Osteoblast (primary cell): ENCODE data around the gene RNF44. TPM values are rescaled to one million over a fixed set of nuclear protein-coding genes. Genes with fewer than 3 reads are reported as not detected.
A peak's percentile ranks its signal among the peaks of the same experiment; 100 is the strongest.

Experiments used
- DNase-seq: peaks from one replicate; pipeline ENCODE4 v3.0.0; 2011; ENCODE audit warnings: low spot score, mixed read lengths; ENCODE audit not compliant: insufficient read length; ENCODE audit errors: missing footprints
- H2AFZ ChIP-seq: 2 replicates; pipeline ENCODE4 v1.6.0; 2011; ENCODE audit warnings: mild to moderate bottlenecking, low read length
- H3K27ac ChIP-seq: 2 replicates; pipeline ENCODE4 v1.5.1; 2011; ENCODE audit warnings: mild to moderate bottlenecking, low read depth, low read length, moderate library complexity
- H3K27me3 ChIP-seq: 2 replicates; pipeline ENCODE4 v1.6.0; 2012; ENCODE audit warnings: mild to moderate bottlenecking, control low read depth, inconsistent platforms, low read length, moderate library complexity; ENCODE audit not compliant: insufficient read depth
- H3K36me3 ChIP-seq: 2 replicates; pipeline ENCODE4 v1.5.1; 2011; ENCODE audit warnings: mild to moderate bottlenecking, low read length, control low read depth, moderate library complexity; ENCODE audit not compliant: insufficient read depth
- H3K4me1 ChIP-seq: 2 replicates; pipeline ENCODE4 v1.5.1; 2011; ENCODE audit warnings: mild to moderate bottlenecking, low read length, control low read depth, moderate library complexity; ENCODE audit not compliant: insufficient read depth
- H3K4me2 ChIP-seq: 2 replicates; pipeline ENCODE4 v1.6.0; 2011; ENCODE audit warnings: mild to moderate bottlenecking, low read length; ENCODE audit not compliant: insufficient read depth
- H3K4me3 ChIP-seq: fragments of 200-600 bp; sonication (generic); 3 replicates; pipeline ENCODE4 v1.5.1; 2012; ENCODE audit warnings: mild to moderate bottlenecking, low read length, inconsistent platforms; ENCODE audit not compliant: insufficient read depth
- H3K79me2 ChIP-seq: 2 replicates; pipeline ENCODE4 v1.6.0; 2012; ENCODE audit warnings: mild to moderate bottlenecking, low read length, control low read depth, inconsistent platforms; ENCODE audit not compliant: insufficient read depth
- H3K9me3 ChIP-seq: 2 replicates; pipeline ENCODE4 v1.5.1; 2011; ENCODE audit warnings: low read depth, low read length, control low read depth
- H4K20me1 ChIP-seq: 2 replicates; pipeline ENCODE4 v1.6.0; 2012; ENCODE audit warnings: mild to moderate bottlenecking, low read length, control low read depth; ENCODE audit not compliant: insufficient read depth
- total RNA-seq: library from RNA; depleted of rRNA; stranded (reverse); fragments of >200 nt; gene quantifications from 2 replicates; pipeline ENCODE4 v1.2.3, GENCODE V29; 2012
- TF ChIP-seq, protein P1 (sequence below): IDR thresholded peaks from 2 replicates; pipeline ENCODE4 v1.5.1; 2011; ENCODE audit warnings: mild to moderate bottlenecking, low read depth, low read length, moderate library complexity; ENCODE audit errors: extremely low read depth

RNF44 gene
- total RNA-seq, 1 donor: 5.4 TPM

DNA sequence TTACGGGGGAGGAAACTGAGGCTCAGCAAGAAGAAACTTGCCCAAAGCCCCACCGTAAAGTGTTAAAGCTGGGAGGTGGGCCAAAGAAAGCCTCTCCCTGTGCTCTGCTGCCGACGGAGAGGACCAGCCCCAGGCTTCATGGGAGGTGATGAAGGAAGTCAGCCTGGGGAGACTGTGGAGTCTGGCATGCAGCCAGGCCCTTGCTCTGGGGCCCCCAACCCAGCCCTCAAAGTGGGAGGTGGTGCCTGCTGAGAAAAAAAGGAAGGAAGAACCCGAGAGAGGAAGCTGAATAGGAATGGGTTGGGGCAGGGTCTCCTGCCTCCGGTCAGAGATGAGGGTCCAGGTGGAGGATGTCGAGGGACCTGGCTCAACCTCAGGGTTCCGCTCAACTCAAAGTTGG is 3.8 kb downstream of the RNF44 start:
- no peak overlapping the region for H3K4me3 ChIP-seq
- no peak overlapping the region for H3K27ac ChIP-seq
- no peaks in the 10 kb centered on the region for H3K27me3 ChIP-seq
- H2AFZ ChIP-seq: no peak overlapping the region
- peaks cover 20% of the 10 kb centered on the region for H3K36me3 ChIP-seq
- peaks cover 42% of the 10 kb centered on the region for H4K20me1 ChIP-seq
- peaks cover 47% of the 10 kb centered on the region for H3K79me2 ChIP-seq
- peaks cover 19% of the 10 kb centered on the region for H3K4me1 ChIP-seq
- H3K4me2 ChIP-seq: no peak overlapping the region
- H3K9me3 ChIP-seq: no peaks in the 10 kb centered on the region
- TF ChIP-seq, protein P1, sequence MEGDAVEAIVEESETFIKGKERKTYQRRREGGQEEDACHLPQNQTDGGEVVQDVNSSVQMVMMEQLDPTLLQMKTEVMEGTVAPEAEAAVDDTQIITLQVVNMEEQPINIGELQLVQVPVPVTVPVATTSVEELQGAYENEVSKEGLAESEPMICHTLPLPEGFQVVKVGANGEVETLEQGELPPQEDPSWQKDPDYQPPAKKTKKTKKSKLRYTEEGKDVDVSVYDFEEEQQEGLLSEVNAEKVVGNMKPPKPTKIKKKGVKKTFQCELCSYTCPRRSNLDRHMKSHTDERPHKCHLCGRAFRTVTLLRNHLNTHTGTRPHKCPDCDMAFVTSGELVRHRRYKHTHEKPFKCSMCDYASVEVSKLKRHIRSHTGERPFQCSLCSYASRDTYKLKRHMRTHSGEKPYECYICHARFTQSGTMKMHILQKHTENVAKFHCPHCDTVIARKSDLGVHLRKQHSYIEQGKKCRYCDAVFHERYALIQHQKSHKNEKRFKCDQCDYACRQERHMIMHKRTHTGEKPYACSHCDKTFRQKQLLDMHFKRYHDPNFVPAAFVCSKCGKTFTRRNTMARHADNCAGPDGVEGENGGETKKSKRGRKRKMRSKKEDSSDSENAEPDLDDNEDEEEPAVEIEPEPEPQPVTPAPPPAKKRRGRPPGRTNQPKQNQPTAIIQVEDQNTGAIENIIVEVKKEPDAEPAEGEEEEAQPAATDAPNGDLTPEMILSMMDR: no peak
- peak; percentile 77 for DNase-seq

- no peak overlapping the region for H3K4me2 ChIP-seq
- peaks cover 26% of the 10 kb centered on the region for H3K36me3 ChIP-seq
- peak; percentile 81 for DNase-seq
- H3K4me1 ChIP-seq: peaks cover 15% of the 10 kb centered on the region
- H3K79me2 ChIP-seq: peaks cover 47% of the 10 kb centered on the region
- H4K20me1 ChIP-seq: peaks cover 42% of the 10 kb centered on the region
- no peak overlapping the region for H3K27ac ChIP-seq
- H3K4me3 ChIP-seq: no peak overlapping the region
- TF ChIP-seq, protein P1: no peak
- H3K9me3 ChIP-seq: no peaks in the 10 kb centered on the region
- H2AFZ ChIP-seq: no peak overlapping the region
- no peaks in the 10 kb centered on the region for H3K27me3 ChIP-seq
Observed at GRCh38 chr5:176532795-176533194, 4.4 kb downstream of the RNF44 start.

DNA sequence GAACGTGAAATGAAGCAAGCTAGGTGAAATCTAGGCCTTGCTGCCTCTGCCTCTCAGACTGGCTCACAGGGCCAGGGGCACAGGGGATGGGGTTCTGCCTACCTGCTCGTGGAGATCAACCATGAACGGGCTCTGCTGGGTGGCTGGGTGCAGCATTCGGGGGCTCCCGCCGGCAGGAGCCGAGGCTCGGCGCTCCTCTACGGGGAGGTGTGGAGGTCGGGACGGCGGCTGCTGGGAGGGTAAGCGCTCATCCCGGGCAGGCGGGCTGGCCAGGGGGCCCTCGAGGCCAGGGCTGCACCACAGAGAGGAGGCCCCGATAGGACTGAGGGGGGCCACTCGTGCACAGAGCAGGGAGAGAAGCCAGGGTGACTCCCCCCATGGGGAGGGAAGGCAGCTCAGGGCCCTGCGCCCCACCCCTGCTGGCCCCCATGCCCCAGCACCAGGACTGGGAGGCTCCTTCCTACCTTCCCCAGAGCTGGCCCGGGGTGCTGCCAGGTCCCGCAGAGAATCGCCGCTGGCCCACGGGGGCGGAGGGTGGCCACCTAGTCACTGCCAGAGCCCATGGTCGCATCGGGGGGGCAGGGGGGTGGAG is 5.2 kb downstream of the RNF44 start:
- H3K4me3 ChIP-seq: no peak overlapping the region
- H4K20me1 ChIP-seq: peaks cover 42% of the 10 kb centered on the region
- peaks cover 47% of the 10 kb centered on the region for H3K79me2 ChIP-seq
- H2AFZ ChIP-seq: no peak overlapping the region
- TF ChIP-seq, protein P1: no peak
- no peaks in the 10 kb centered on the region for H3K27me3 ChIP-seq
- DNase-seq: peak; percentile 70
- H3K36me3 ChIP-seq: peaks cover 28% of the 10 kb centered on the region
- H3K27ac ChIP-seq: no peak overlapping the region
- H3K9me3 ChIP-seq: no peaks in the 10 kb centered on the region
- no peak overlapping the region for H3K4me2 ChIP-seq
- peaks cover 15% of the 10 kb centered on the region for H3K4me1 ChIP-seq

DNA sequence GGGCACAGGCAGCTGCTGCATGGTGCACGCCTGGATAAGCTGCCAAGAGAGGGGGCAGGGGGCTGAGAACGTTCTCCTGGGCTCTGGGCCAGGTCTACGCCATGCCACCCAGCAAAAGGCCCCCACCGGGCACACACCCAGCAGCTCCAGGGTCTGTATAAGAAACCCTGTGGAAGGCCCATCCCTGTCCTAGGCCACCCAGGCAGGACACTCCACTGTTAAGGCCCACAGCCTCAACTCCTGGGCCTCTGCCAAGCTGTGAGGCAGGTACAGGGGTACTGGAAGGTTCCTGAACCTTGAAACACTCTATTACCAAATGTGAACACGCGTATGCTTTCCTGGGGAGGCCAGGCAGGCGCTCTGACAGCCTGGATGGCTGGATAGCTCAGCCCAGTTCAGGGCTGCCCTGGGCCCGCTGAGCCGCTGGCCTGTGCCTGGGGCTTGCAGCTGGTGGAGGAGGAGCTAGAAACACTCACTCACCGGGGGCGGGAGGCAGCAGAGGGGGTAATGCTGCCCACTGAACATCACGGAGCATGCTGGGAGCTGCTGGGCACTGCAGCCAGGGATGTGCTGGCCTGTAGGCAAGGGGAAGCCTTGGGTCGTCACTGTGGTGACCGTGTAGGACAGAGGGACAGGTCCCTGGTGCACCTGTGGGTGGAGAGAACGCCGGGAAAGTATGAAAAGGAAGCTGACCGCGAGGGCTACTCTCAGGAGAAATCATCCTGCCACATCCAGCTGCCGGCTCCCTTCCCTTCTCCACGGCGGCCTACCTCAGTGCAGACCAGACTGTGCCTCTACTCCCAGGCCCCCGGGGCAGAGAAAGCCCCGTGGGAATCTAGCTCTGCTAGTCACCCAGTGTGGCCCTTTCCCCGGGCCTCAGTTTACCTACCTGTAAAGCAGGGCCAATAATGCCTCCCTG is 6.0 kb downstream of the RNF44 start:
- H3K9me3 ChIP-seq: no peaks in the 10 kb centered on the region
- H3K4me2 ChIP-seq: no peak overlapping the region
- H3K4me3 ChIP-seq: no peak overlapping the region
- H3K27me3 ChIP-seq: no peaks in the 10 kb centered on the region
- no peak overlapping the region for H3K27ac ChIP-seq
- H3K4me1 ChIP-seq: peaks cover 15% of the 10 kb centered on the region
- H3K36me3 ChIP-seq: peaks cover 28% of the 10 kb centered on the region
- H4K20me1 ChIP-seq: peaks cover 41% of the 10 kb centered on the region
- H3K79me2 ChIP-seq: peaks cover 42% of the 10 kb centered on the region
- no peak overlapping the region for H2AFZ ChIP-seq
- peak; percentile 96 for DNase-seq
- TF ChIP-seq, protein P1: no peak
